ENCODE data around the gene ENG. TPM values are rescaled to one million over a fixed set of nuclear protein-coding genes. Genes with fewer than 3 reads are reported as not detected.
A peak's percentile ranks its signal among the peaks of the same experiment; 100 is the strongest.

Gene ENG
- total RNA-seq, 6 experiments from 2014 or later: 27.4 to 90.1 (median 54.1) TPM

GRCh38 chr9:127886401-127886972, 32.0 kb upstream of the ENG start:
- no peak for TF ChIP-seq POLR2A (IDR thresholded peaks at IDR 0.05)
- TF ChIP-seq CTCF (IDR thresholded peaks at IDR 0.05): no peak
- H3K9me3 ChIP-seq: no peaks in the 10 kb centered on the region
- intact Hi-C loops (cut with DNase I): no loop called here
- ATAC-seq (no peak), DNase-seq (peak in 1 of 3 donors; percentile 53)
- H3K27me3 ChIP-seq: no peaks in the 10 kb centered on the region
- no peaks in the 10 kb centered on the region for H3K4me1 ChIP-seq
- H3K36me3 ChIP-seq: peaks cover 6 to 47% (median 25%) of the 10 kb centered on the region in 4 donors
- whole genome bisulfite sequencing (ENCODE audit: insufficient coverage, low coverage, low lambda C conversion rate, missing lambda C conversion rate): no CpG with 5 or more reads among the region's 18 CpGs
- H3K27ac ChIP-seq: no peak overlapping the region
- H3K4me3 ChIP-seq: no peak overlapping the region

GRCh38 chr9:127885508-127886281, 31.2 kb upstream of the ENG start:
- 75% methylated on average over 4 of the region's 13 CpGs for whole genome bisulfite sequencing (ENCODE audit: insufficient coverage, low coverage, low lambda C conversion rate, missing lambda C conversion rate)
- no peak for ATAC-seq
- intact Hi-C loops (cut with DNase I): no loop called here
- Histone ChIP-seq H3K4me1 (no peaks in the 10 kb centered on the region), H3K27ac (no peak overlapping the region), H3K9me3 (no peaks in the 10 kb centered on the region), H3K36me3 (peaks cover 6 to 41% (median 24%) of the 10 kb centered on the region in 4 donors), H3K27me3 (no peaks in the 10 kb centered on the region), H3K4me3 (no peak overlapping the region)
- DNase-seq: no peak
- TF ChIP-seq POLR2A (IDR thresholded peaks at IDR 0.05): no peak
- TF ChIP-seq CTCF (IDR thresholded peaks at IDR 0.05): no peak

GRCh38 chr9:127884976-127885490, 30.6 kb upstream of the ENG start:
- intact Hi-C loops (cut with DNase I): no loop called here
- Histone ChIP-seq H3K4me1 (no peaks in the 10 kb centered on the region), H3K4me3 (no peak overlapping the region), H3K9me3 (no peaks in the 10 kb centered on the region), H3K27ac (no peak overlapping the region), H3K27me3 (no peaks in the 10 kb centered on the region), H3K36me3 (peaks cover 6 to 35% (median 19%) of the 10 kb centered on the region in 4 donors)
- WGBS (ENCODE audit: insufficient coverage, low coverage, low lambda C conversion rate, missing lambda C conversion rate): 73% methylated on average over 2 of the region's 15 CpGs
- TF ChIP-seq CTCF (IDR thresholded peaks at IDR 0.05) (no peak), POLR2A (IDR thresholded peaks at IDR 0.05) (no peak)
- no peak for DNase-seq
- ATAC-seq: peak in 1 of 4 donors; percentile 8

GRCh38 chr9:127884427-127884911, 30.0 kb upstream of the ENG start:
- 25% methylated on average over 1 of the region's 11 CpGs for WGBS (ENCODE audit: insufficient coverage, low coverage, low lambda C conversion rate, missing lambda C conversion rate)
- peaks cover 6 to 30% (median 14%) of the 10 kb centered on the region in 4 donors for H3K36me3 ChIP-seq
- no peaks in the 10 kb centered on the region for H3K4me1 ChIP-seq
- H3K4me3 ChIP-seq: no peak overlapping the region
- no peak for TF ChIP-seq POLR2A (IDR thresholded peaks at IDR 0.05)
- no peak for TF ChIP-seq CTCF (IDR thresholded peaks at IDR 0.05)
- peak; percentile 35 to 43 (median 38) for ATAC-seq
- peak in 1 of 3 donors; percentile 62 for DNase-seq
- no peaks in the 10 kb centered on the region for H3K27me3 ChIP-seq
- no peak overlapping the region for H3K27ac ChIP-seq
- no peaks in the 10 kb centered on the region for H3K9me3 ChIP-seq
- intact Hi-C loops (cut with DNase I): no loop called here
